K562 (cell line): ENCODE data around the gene SCAMP2. TPM values are rescaled to one million over a fixed set of nuclear protein-coding genes. Genes with fewer than 3 reads are reported as not detected.

Source experiments
- ATAC-seq: fragments of 200-7000 bp; cut with Tn5 transposase; 3 replicates; pipeline ENCODE4 v1.9.1; 2020; ENCODE audit warnings: moderate library complexity
- BruUV-seq: library from RNA; stranded (reverse); fragments of 400-500 nt; replicated peaks from 2 replicates; lab custom pipeline; 2021; lab: Mats Ljungman, UMichigan
- CTCF ChIA-PET: fragments of 300-600 bp; formaldehyde crosslinking; extraction: SDS; loops from one replicate; lab custom pipeline; 2021; ENCODE audit warnings: low intra/inter-chr PET ratio; lab: Yijun Ruan, JAX
- POLR2A ChIA-PET: fragments of 300-600, 350-650 bp; sonication (Branson Sonifier 250); formaldehyde crosslinking; extraction: SDS; loops from one replicate; lab custom pipeline; 2021; ENCODE audit warnings: antibody characterized with exemption, inconsistent platforms; lab: Yijun Ruan, JAX
- DNase-seq, 4 experiments: peaks; one replicate each; pipeline versions ENCODE4 v3.0.0 to v3.0.0-alpha.2; 2011 to 2018; ENCODE audit warnings: low spot score in 3 of 4, mixed read lengths in 3 of 4; ENCODE audit errors: extremely low read depth in 1 of 4
- FAIRE-seq: peaks from 2 replicates; lab custom pipeline; 2011; peaks lifted over from hg19 to GRCh38; lab: Jason Lieb, UNC
- H2AFZ ChIP-seq: 2 replicates; pipeline ENCODE4 v1.6.0; 2011; ENCODE audit warnings: low read depth, low read length, control low read depth, inconsistent platforms
- H3K27ac ChIP-seq: fragments of 200-600 bp; 3 replicates; pipeline ENCODE4 v1.8.0; 2011; ENCODE audit warnings: low read depth, mild to moderate bottlenecking, control low read depth, inconsistent platforms, low read length, moderate library complexity, mixed read lengths; ENCODE audit errors: extremely low read depth
- H3K27me3 ChIP-seq, 2 experiments: fragments of 300-600 bp in 1 of 2; 2 replicates in 1 of 2; 3 replicates in 1 of 2; pipeline versions ENCODE4 v1.6.0 to v1.8.0; 2011; ENCODE audit warnings: inconsistent platforms in 2 of 2, low read length in 2 of 2, mild to moderate bottlenecking in 1 of 2, mixed read lengths in 1 of 2, moderate library complexity in 1 of 2; ENCODE audit not compliant: control insufficient read depth in 2 of 2, insufficient read depth in 2 of 2
- H3K36me3 ChIP-seq: fragments of 300-600 bp; 3 replicates; pipeline ENCODE4 v1.8.0; 2011; ENCODE audit warnings: mild to moderate bottlenecking, low read length, inconsistent platforms; ENCODE audit not compliant: control insufficient read depth, insufficient read depth
- H3K4me1 ChIP-seq, 2 experiments: fragments of 200-600 bp in 1 of 2; replicated peaks in 1 of 2; 2 replicates in 1 of 2; 3 replicates in 1 of 2; pipeline versions ENCODE4 v1.5.1 to v1.8.0; 2011; ENCODE audit warnings: inconsistent platforms in 2 of 2, low read length in 2 of 2, mild to moderate bottlenecking in 1 of 2, mixed read lengths in 1 of 2, moderate library complexity in 1 of 2; ENCODE audit not compliant: control insufficient read depth in 2 of 2, insufficient read depth in 2 of 2
- H3K4me2 ChIP-seq: 2 replicates; pipeline ENCODE4 v1.6.1; 2011; ENCODE audit warnings: low read length, control low read depth, inconsistent platforms, mixed read lengths; ENCODE audit not compliant: insufficient read depth
- H3K4me3 ChIP-seq: fragments of 200-600 bp; sonication (generic), shearing (Covaris generic); 2 replicates; pipeline ENCODE4 v1.5.1; 2016; ENCODE audit warnings: control low read depth, inconsistent platforms
- H3K79me2 ChIP-seq: fragments of 200-600 bp; 3 replicates; pipeline ENCODE4 v1.8.0; 2011; ENCODE audit warnings: low read length, inconsistent platforms; ENCODE audit not compliant: control insufficient read depth, insufficient read depth
- H3K9ac ChIP-seq, 2 experiments: 2 replicates each; pipeline versions ENCODE4 v1.6.0 to v1.6.1; 2011; ENCODE audit warnings: low read depth in 2 of 2, low read length in 2 of 2, control low read depth in 1 of 2, inconsistent platforms in 1 of 2, mild to moderate bottlenecking in 1 of 2, mixed read lengths in 1 of 2; ENCODE audit not compliant: insufficient read depth in 1 of 2
- H3K9me1 ChIP-seq: one replicate; pipeline ENCODE4 v1.6.0; 2011; ENCODE audit warnings: inconsistent platforms, mild to moderate bottlenecking, low read length, moderate library complexity; ENCODE audit not compliant: control insufficient read depth, insufficient read depth
- H3K9me3 ChIP-seq: replicated peaks from 2 replicates; pipeline ENCODE4 v1.5.1; 2011; ENCODE audit warnings: low read depth, low read length, inconsistent platforms; ENCODE audit not compliant: control insufficient read depth, insufficient read depth
- H4K20me1 ChIP-seq: replicated peaks from 2 replicates; pipeline ENCODE4 v1.6.1; 2011; ENCODE audit warnings: low read length, inconsistent platforms, mixed read lengths; ENCODE audit not compliant: control insufficient read depth, insufficient read depth
- BHLHE40 ChIP-seq: IDR thresholded peaks from 2 replicates; pipeline ENCODE4 v1.6.1; 2011; ENCODE audit warnings: low read length, improper control_type of control experiment
- BMI1 ChIP-seq: fragments of 150-350 bp; IDR thresholded peaks from 2 replicates; pipeline ENCODE4 v1.6.1; 2014; ENCODE audit warnings: low read length
- ESRRA ChIP-seq: fragments of 450-650 bp; IDR thresholded peaks from 2 replicates; pipeline ENCODE4 v1.6.1; 2014; ENCODE audit warnings: low read depth, mild to moderate bottlenecking, moderate library complexity, borderline replicate concordance
- ESRRB ChIP-seq: fragments of 250-450 bp; sonication (Bioruptor Pico); IDR thresholded peaks from 2 replicates; pipeline ENCODE4 v1.5.0; 2020; ENCODE audit warnings: mild to moderate bottlenecking, moderate library complexity, borderline replicate concordance
- GABPB1 ChIP-seq: sonication (generic); formaldehyde crosslinking; IDR thresholded peaks from 2 replicates; pipeline ENCODE4 v1.8.0; 2022; ENCODE audit warnings: mild to moderate bottlenecking, missing genetic modification reagents
- HINFP ChIP-seq: fragments of 450-650 bp; conservative IDR thresholded peaks from 2 replicates; pipeline ENCODE4 v1.6.1; 2016; ENCODE audit warnings: missing genetic modification characterization, low read depth, mild to moderate bottlenecking, control low read depth, missing compliant biosample characterization
- HMG20A ChIP-seq: fragments of 450-650 bp; formaldehyde crosslinking; conservative IDR thresholded peaks from 2 replicates; pipeline ENCODE4 v1.4.0; 2020; ENCODE audit warnings: mild to moderate bottlenecking, mixed read lengths
- HMG20B ChIP-seq: fragments of 250-450 bp; sonication (Bioruptor Pico); IDR thresholded peaks from 2 replicates; pipeline ENCODE4 v1.5.0; 2021; ENCODE audit warnings: mild to moderate bottlenecking
- LEF1 ChIP-seq: fragments of 450-650 bp; IDR thresholded peaks from 2 replicates; pipeline ENCODE4 v1.6.1; 2016; ENCODE audit warnings: mild to moderate bottlenecking
- NFIX ChIP-seq: fragments of 250-450 bp; sonication (Bioruptor Pico); IDR thresholded peaks from 2 replicates; pipeline ENCODE4 v1.4.0; 2020; ENCODE audit warnings: low read depth, mild to moderate bottlenecking, moderate library complexity
- PPARD ChIP-seq: fragments of 250-450 bp; sonication (Bioruptor Pico); IDR thresholded peaks from 2 replicates; pipeline ENCODE4 v1.8.0; 2022; ENCODE audit warnings: inconsistent platforms, mild to moderate bottlenecking, moderate library complexity
- SP1 ChIP-seq: sonication (generic); formaldehyde crosslinking; IDR thresholded peaks from 2 replicates; pipeline ENCODE4 v1.8.1; 2022; ENCODE audit warnings: mild to moderate bottlenecking, missing genetic modification reagents
- STAG1 ChIP-seq: sonication (generic); formaldehyde crosslinking; IDR thresholded peaks from 2 replicates; pipeline ENCODE4 v1.5.0; 2020; ENCODE audit warnings: missing genetic modification reagents, borderline replicate concordance
- TBP ChIP-seq: optimal IDR thresholded peaks from 2 replicates; pipeline ENCODE3; 2011; ENCODE audit warnings: low read depth, low read length, improper control_type of control experiment
- ZKSCAN1 ChIP-seq: fragments of 150-350 bp; IDR thresholded peaks from 2 replicates; pipeline ENCODE4 v1.6.1; 2016; ENCODE audit warnings: low read depth, low read length
- WGBS: fragments of 100-300 bp; shearing (Covaris generic); methylation state at CpG from one replicate; pipeline ENCODE4 v1.1.6; 2016; ENCODE audit warnings: low coverage, mixed read lengths; ENCODE audit not compliant: insufficient coverage; ENCODE audit errors: missing lambda C conversion rate; 5-methylcytosine and 5-hydroxymethylcytosine counted together
- in situ Hi-C: fragments of 300-500 bp; cut with MboI; formaldehyde crosslinking; loops from 4 replicates; pipeline ENCODE4 v1.15.0; 2018; ENCODE audit warnings: inconsistent platforms, mixed read lengths
- intact Hi-C: fragments of 100-400 bp; cut with micrococcal nuclease; formaldehyde crosslinking; loops from 2 replicates; pipeline ENCODE4 v1.14.2; 2022
- polyA plus RNA-seq, 8 experiments: library from polyadenylated mRNA; depleted of rRNA in 4 of 8; stranded (reverse) in 5 of 8; unstranded in 3 of 8; fragments of >200 nt; fragmentation: Nextera tagmentation in 2 of 8; fragmentation: Illumina TruSeq in 1 of 8; extraction: Ambion mirVana in 2 of 8; extraction: Trizol in 1 of 8; gene quantifications; 2 replicates each; pipeline versions ENCODE4 v1.2.1 to v1.2.3, GENCODE V29; 2011 to 2014; ENCODE audit warnings: inconsistent platforms in 1 of 8, missing spikeins in 1 of 8
- total RNA-seq, 7 experiments: library from RNA; depleted of rRNA in 6 of 7; stranded (reverse); fragments of >200 nt in 6 of 7; fragmentation: Illumina TruSeq in 2 of 7; extraction: Trizol in 2 of 7; gene quantifications; 2 replicates each; pipeline versions ENCODE4 v1.2.1 to v1.2.3, GENCODE V29; 2011 to 2021; ENCODE audit warnings: low replicate concordance in 1 of 7
- TF ChIP-seq, protein P1 (sequence below), 2 experiments: fragments of 450-650 bp; IDR thresholded peaks; 2 replicates each; pipeline ENCODE4 v1.6.1; 2016
- TF ChIP-seq, protein P2 (sequence below): fragments of 250-450 bp; sonication (Bioruptor Pico); IDR thresholded peaks from 2 replicates; pipeline ENCODE4 v1.8.0; 2022; ENCODE audit warnings: inconsistent platforms
- TF ChIP-seq, protein P3 (sequence below): sonication (generic); formaldehyde crosslinking; IDR thresholded peaks from 2 replicates; pipeline ENCODE4 v1.8.0; 2022; ENCODE audit warnings: mild to moderate bottlenecking, low read depth, missing genetic modification reagents

Gene SCAMP2
- total and polyA plus RNA-seq, 9 of the 15 experiments (the other 6 are each of a cell fraction or from before 2014, with no cell fraction given): 5.9 to 61.1 (median 20.1) TPM

DNA sequence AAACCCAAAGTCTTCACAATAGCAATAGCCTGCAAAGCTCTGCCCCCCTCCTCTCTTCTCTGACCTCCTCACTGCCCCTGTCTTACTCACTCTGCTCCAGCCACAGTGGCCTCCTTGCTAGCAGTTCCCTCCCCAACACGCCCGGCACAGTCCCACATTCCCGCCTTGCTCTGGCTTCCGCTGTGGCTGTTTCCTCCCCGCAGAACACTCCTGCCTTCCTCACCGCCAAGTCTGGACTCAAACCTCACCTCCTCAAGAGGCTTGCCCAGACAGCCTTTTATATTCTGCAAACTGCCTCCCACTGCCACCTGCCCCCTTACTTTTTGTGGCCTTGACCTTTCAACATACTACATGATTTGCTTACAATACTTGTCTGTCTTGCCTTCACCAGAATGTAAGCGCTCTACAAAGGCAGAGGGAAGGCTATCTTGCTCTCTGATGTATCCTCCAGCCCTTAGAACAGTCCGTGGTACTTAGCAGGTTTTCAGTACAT, 16.3 kb upstream of the SCAMP2 start:
- intact Hi-C loops (no loop called here), in situ Hi-C loops (no loop called here)
- ChIA-PET CTCF (no interaction called here), POLR2A (interaction anchor here (0.6 to 1.7 kb wide), 12 partner anchors 8 to 703 kb away, joined by 3 to 17 read pairs (median 4); partner anchors contain the start of gene FAM219B)
- Histone ChIP-seq H4K20me1 (no peaks in the 10 kb centered on the region), H3K4me3 (peak overlapping the region; percentile 72), H3K36me3 (peaks cover 29% of the 10 kb centered on the region; the same call in 2 of the 3 replicates), H2AFZ (peak overlapping the region; percentile 99), H3K79me2 (peaks cover 24% of the 10 kb centered on the region), H3K4me1 (peaks cover 26 to 33% of the 10 kb centered on the region in 2 experiments; a peak in 4 of 5 replicates), H3K9ac (peak overlapping the region; percentile 91 to 98), H3K27ac (peak overlapping the region; percentile 76), H3K9me3 (no peaks in the 10 kb centered on the region), H3K4me2 (peak overlapping the region; percentile 91), H3K27me3 (no peaks in the 10 kb centered on the region), H3K9me1 (peaks cover 4% of the 10 kb centered on the region)
- FAIRE-seq (peak; percentile 79), ATAC-seq (peak; percentile 75), DNase-seq (peak; percentile 48 to 74 (median 60))
- BruUV-seq: TSS peak; percentile 78
- WGBS: 13% methylated on average over 8 of the region's 8 CpGs
- TF ChIP-seq, protein P1, sequence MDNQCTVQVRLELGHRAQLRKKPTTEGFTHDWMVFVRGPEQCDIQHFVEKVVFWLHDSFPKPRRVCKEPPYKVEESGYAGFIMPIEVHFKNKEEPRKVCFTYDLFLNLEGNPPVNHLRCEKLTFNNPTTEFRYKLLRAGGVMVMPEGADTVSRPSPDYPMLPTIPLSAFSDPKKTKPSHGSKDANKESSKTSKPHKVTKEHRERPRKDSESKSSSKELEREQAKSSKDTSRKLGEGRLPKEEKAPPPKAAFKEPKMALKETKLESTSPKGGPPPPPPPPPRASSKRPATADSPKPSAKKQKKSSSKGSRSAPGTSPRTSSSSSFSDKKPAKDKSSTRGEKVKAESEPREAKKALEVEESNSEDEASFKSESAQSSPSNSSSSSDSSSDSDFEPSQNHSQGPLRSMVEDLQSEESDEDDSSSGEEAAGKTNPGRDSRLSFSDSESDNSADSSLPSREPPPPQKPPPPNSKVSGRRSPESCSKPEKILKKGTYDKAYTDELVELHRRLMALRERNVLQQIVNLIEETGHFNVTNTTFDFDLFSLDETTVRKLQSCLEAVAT (IDR thresholded peaks at IDR 0.05): peak; percentile 17 to 56; a peak in 2 of 4 replicates
- TF ChIP-seq HINFP (tag): no peak
- TF ChIP-seq, protein P2, sequence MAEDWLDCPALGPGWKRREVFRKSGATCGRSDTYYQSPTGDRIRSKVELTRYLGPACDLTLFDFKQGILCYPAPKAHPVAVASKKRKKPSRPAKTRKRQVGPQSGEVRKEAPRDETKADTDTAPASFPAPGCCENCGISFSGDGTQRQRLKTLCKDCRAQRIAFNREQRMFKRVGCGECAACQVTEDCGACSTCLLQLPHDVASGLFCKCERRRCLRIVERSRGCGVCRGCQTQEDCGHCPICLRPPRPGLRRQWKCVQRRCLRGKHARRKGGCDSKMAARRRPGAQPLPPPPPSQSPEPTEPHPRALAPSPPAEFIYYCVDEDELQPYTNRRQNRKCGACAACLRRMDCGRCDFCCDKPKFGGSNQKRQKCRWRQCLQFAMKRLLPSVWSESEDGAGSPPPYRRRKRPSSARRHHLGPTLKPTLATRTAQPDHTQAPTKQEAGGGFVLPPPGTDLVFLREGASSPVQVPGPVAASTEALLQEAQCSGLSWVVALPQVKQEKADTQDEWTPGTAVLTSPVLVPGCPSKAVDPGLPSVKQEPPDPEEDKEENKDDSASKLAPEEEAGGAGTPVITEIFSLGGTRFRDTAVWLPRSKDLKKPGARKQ (CRISPR knock-in tag): no peak
- TF ChIP-seq PPARD: no peak
- TF ChIP-seq BHLHE40: no peak
- no peak for TF ChIP-seq NFIX (CRISPR knock-in tag)
- TF ChIP-seq HMG20B (CRISPR knock-in tag): no peak
- TF ChIP-seq ESRRA: no peak
- no peak for TF ChIP-seq ZKSCAN1
- no peak for TF ChIP-seq STAG1 (CRISPR knock-in tag)
- TF ChIP-seq, protein P3, sequence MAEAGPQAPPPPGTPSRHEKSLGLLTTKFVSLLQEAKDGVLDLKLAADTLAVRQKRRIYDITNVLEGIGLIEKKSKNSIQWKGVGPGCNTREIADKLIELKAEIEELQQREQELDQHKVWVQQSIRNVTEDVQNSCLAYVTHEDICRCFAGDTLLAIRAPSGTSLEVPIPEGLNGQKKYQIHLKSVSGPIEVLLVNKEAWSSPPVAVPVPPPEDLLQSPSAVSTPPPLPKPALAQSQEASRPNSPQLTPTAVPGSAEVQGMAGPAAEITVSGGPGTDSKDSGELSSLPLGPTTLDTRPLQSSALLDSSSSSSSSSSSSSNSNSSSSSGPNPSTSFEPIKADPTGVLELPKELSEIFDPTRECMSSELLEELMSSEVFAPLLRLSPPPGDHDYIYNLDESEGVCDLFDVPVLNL (CRISPR knock-in tag): no peak
- TF ChIP-seq GABPB1 (CRISPR knock-in tag): peak; percentile 59; the same call in 1 of the 2 replicates
- TF ChIP-seq SP1: peak; percentile 30; the same call in 1 of the 2 replicates
- TF ChIP-seq ESRRB: no peak
- TF ChIP-seq LEF1: 0 out of 2 replicates have a peak, but pooled peaks have one; percentile 21
- TF ChIP-seq BMI1: no peak
- peak; percentile 10 for TF ChIP-seq TBP
- no peak for TF ChIP-seq HMG20A (CRISPR knock-in tag)
